ENCODE data around the gene SUOX. TPM values are rescaled to one million over a fixed set of nuclear protein-coding genes. Genes with fewer than 3 reads are reported as not detected.
"Not testable (repeated sequence)": the region's sequence is repeated elsewhere in the genome, so short reads cannot be mapped to it uniquely, and the experiment has no call there.

SUOX gene
- total RNA-seq, 2 donors from 2014 or later, result 23.9 to 37.7 TPM

- Histone ChIP-seq H3K4me1 (peaks cover 0 to 16% of the 10 kb centered on the region in 2 donors), H3K4me3 (peak overlapping the region; percentile 81 to 92), H3K27me3 (no peaks in the 10 kb centered on the region), H3K9me3 (no peaks in the 10 kb centered on the region), H3K36me3 (peaks cover 30% of the 10 kb centered on the region), H3K27ac (peak overlapping the region; percentile 94 to 96)
- no peak for DNase-seq (ENCODE audit: low spot score)
- no peak for TF ChIP-seq CTCF (IDR thresholded peaks at IDR 0.05)
These were observed 44.0 kb downstream of the SUOX start for GRCh38 chr12:56040963-56041551.

- TF ChIP-seq CTCF (IDR thresholded peaks at IDR 0.05), result peak in 1 of 2 donors; percentile 76
- DNase-seq (ENCODE audit: low spot score), result peak; percentile 97
- H3K27ac ChIP-seq, result peak within 1 kb of the TSS; percentile 94 to 96
- H3K36me3 ChIP-seq, result peaks cover 23% of the 10 kb centered on the region
- H3K4me1 ChIP-seq, result peaks cover 0 to 17% of the 10 kb centered on the region in 2 donors
- H3K4me3 ChIP-seq, result peak within 1 kb of the TSS; percentile 81 to 92
- H3K27me3 ChIP-seq, result no peaks in the 10 kb centered on the region
- H3K9me3 ChIP-seq, result no peaks in the 10 kb centered on the region
These were observed 44.7 kb downstream of the SUOX start, which contains the start of gene RPS26 for GRCh38 chr12:56041552-56042429. Gene RPS26, plus strand, starts transcription at chr12:56041918. Its CDS starts 249 bp downstream, at chr12:56042167.

- not testable (repeated sequence) for H3K27me3 ChIP-seq; DNase-seq (ENCODE audit: low spot score); H3K9me3 ChIP-seq
- H3K4me3 ChIP-seq, result peak overlapping the region; percentile 81 to 92
- peaks cover 0 to 18% of the 10 kb centered on the region in 2 donors for H3K4me1 ChIP-seq
- peak overlapping the region; percentile 94 to 96 for H3K27ac ChIP-seq
- H3K36me3 ChIP-seq, result peaks cover 23% of the 10 kb centered on the region
These were observed 45.3 kb downstream of the SUOX start for GRCh38 chr12:56042430-56042813.

- H3K27ac ChIP-seq, result peak overlapping the region; percentile 94 to 96
- DNase-seq (ENCODE audit: low spot score), result no peak
- peaks cover 23% of the 10 kb centered on the region for H3K36me3 ChIP-seq
- peaks cover 0 to 18% of the 10 kb centered on the region in 2 donors for H3K4me1 ChIP-seq
- TF ChIP-seq CTCF (IDR thresholded peaks at IDR 0.05), result no peak
- H3K27me3 ChIP-seq, result no peaks in the 10 kb centered on the region
- peak overlapping the region; percentile 81 to 92 for H3K4me3 ChIP-seq
- H3K9me3 ChIP-seq, result no peaks in the 10 kb centered on the region
These were observed 45.8 kb downstream of the SUOX start for GRCh38 chr12:56042843-56043242.

- Histone ChIP-seq H3K9me3 (no peaks in the 10 kb centered on the region), H3K4me3 (no peak overlapping the region), H3K27me3 (no peaks in the 10 kb centered on the region), H3K4me1 (peaks cover 0 to 14% of the 10 kb centered on the region in 2 donors), H3K36me3 (peaks cover 23% of the 10 kb centered on the region), H3K27ac (no peak overlapping the region)
- no peak for DNase-seq (ENCODE audit: low spot score)
- TF ChIP-seq CTCF (IDR thresholded peaks at IDR 0.05), result no peak
These were observed 49.1 kb downstream of the SUOX start for GRCh38 chr12:56046027-56046780.

Data from right atrium auricular region (tissue), 2 donors.